HG02943 (cell line): ENCODE measurements around the gene FBXO4.
"Not testable (repeated sequence)": the region's sequence is repeated elsewhere in the genome, so short reads cannot be mapped to it uniquely, and the experiment has no call there.

ENCODE experiments used
- ATAC-seq: cut with Tn5 transposase; IDR thresholded peaks from one replicate; pipeline ENCODE4 v1.9.1; 2021; ENCODE audit warnings: mild to moderate bottlenecking, low read depth, moderate library complexity; ENCODE audit not compliant: unreplicated experiment

Gene FBXO4

GRCh38 chr5:41980396-41980795 lies 55.3 kb downstream of the FBXO4 start:
- ATAC-seq: no peak

GRCh38 chr5:41980870-41981269 lies 55.8 kb downstream of the FBXO4 start:
- no peak for ATAC-seq

GRCh38 chr5:41982858-41983257 lies 57.8 kb downstream of the FBXO4 start:
- not testable (repeated sequence) for ATAC-seq

GRCh38 chr5:41983284-41983683 lies 58.2 kb downstream of the FBXO4 start:
- no peak for ATAC-seq

GRCh38 chr5:41985945-41986695 lies 61.0 kb downstream of the FBXO4 start:
- no peak for ATAC-seq
